Measurements from ENCODE around the gene CMIP.

CMIP gene

DNA sequence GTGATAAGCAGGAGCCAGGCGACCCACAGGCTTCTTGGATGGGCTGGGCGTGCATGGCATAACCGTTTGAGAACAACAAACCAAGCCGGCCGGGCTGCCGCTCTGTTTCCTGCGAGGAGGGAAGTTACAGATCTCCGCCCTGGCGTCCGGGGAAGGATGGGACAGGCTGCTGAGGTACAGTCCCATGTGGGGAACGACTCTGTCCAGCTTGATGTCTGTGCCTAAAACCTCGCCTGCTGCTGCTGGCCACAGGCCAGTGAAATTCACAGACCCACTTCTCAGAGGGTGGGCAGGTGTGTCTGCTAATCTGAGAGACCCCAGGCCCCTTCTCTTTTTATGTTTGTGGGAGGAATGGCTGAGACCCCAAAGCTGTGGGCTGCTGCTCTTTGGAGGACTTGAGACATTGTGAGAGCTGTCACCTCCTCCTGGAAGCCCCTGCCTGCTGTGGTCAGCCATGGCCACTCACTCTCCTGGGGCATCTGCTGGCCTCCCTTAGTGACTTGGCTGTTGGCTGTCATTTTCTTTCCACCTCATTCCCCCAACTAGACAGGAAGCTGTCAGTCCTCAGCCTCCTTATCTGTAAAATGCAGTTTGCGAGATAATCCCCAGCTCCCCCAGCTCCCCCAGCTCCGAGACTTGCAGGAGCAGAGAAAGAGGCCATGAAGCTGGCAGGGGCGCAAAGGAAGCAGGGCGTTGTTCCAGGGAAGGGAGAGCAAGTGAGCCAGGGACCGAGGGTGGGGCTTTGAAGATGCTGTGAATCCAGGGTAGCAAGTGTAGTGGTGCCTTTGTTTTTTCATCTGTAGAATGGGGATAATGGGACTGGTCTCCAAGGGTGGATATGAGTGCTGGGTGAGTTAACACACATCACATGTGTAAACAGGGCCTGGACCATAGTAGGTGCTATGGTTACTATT lies 51.0 kb downstream of the CMIP start:
- no peak for DNase-seq (ENCODE audit: low read depth)

DNA sequence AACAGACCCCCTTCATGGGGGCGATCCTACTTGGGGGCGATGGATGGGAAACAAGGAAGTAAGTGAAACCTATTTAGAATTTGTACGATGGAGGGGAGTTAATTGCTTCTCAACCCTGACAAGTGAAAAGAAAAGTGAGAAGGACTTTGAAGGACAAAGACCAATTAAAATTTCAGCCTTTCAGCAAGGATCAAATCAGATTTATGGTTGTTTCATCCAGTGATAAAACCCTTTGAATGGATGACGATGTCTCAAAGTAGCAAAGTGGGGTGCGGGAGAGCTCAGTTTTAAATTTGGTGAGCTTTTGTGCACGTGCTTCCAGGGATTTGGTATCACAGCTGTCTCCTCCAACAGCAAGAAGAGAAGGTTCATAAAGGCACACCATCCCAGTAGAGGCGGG lies 51.7 kb downstream of the CMIP start:
- no peak for DNase-seq (ENCODE audit: low read depth)

DNA sequence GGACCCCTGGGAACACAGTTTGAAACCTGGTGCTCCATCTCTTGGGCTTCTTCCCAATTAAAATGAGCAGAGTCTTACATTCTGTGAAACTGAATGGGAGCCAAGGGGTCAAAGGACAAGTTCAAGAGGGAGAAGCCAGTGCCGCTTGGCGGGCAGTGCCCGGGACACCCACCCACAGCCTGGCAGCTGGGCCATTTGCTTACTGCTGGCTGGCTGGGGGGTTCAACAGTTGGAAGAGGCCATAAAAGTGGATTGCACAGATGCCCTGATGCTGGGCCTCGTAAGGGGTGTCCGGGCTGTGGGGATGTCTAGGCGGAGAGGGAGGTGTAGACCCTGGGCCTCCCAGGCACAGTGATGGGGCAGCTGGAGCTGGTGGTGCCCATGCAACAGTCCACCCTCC lies 52.1 kb downstream of the CMIP start:
- no peak for DNase-seq (ENCODE audit: low read depth)

DNA sequence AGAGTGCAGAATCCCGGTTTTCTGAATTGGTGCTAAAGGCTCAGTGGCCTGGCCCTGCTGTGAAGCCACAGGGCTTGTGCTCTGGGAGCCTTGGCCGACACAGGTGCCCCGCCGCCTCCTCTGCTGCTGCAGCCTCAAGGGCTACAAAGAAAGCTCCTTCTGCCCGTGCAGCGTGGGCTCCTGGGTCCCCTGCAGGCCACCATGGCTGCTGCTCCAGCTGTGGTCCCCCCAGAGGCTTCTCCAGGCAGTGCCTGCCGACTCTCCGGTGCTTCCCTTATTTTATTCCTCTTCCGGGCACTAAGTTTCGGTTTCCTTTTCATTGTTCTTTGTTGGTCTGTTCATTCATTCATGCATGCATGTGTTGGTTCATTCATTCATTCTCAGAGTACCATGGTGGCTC lies 53.1 kb downstream of the CMIP start:
- DNase-seq (ENCODE audit: low read depth), result no peak

DNA sequence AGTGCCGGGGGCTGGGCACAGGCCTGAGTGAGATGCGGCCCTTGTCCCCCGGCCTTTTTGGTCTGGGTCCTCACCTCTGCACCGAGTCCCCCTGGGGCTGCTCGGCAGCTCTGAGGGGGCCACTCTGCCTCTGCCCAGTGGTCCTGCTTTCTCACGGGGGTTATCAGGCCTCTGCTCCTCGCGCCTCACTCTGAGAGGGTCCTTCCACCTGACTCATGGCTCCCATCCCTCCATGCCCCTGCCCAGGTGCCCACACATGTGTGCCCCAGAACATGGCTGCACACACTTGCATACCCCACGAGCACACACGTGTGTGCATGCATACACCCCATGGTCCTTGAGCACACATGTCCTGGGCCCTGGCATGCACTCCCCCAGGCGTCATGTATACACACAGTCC lies 53.7 kb downstream of the CMIP start:
- no peak for DNase-seq (ENCODE audit: low read depth)

DNA sequence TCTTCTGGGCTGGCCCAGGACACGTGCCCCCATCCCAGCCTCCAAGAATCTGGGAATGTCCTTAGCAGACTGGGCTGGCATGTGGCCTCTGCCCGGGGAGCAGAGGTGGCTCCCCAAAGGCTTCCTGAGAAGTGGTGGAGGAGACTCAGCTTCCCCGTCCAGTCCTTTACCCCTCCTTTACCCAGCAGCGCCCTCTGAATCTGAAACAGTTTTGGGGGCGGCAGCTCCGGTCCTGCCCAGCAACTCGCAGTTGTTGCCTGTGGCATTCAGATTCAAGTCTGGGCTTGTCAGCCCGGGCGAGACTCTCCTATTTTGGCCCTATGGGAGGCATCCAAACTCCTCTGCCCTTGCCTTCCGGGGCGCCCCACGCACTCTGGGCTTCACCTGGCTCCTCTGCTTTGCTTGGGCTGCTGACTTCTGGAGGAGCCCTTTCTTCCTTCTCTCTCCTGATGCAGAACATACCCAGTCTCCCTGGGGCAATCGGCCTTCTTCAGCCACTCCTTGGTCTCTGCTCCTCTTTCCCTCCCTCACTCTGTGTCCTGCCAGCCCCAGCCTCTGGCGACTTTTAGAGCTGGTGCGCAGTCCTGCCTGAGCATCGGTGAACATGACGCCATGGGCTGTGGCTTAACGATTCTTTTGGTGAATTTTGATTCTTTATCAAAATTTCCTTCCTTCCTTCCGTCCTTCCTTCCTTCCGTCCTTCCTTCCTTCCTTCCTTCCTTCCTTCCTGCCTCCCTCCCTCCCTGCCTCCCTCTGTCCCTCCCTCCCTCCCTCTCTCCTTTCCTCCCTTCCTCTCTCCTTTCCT lies 55.2 kb downstream of the CMIP start:
- DNase-seq (ENCODE audit: low read depth), result no peak

DNA sequence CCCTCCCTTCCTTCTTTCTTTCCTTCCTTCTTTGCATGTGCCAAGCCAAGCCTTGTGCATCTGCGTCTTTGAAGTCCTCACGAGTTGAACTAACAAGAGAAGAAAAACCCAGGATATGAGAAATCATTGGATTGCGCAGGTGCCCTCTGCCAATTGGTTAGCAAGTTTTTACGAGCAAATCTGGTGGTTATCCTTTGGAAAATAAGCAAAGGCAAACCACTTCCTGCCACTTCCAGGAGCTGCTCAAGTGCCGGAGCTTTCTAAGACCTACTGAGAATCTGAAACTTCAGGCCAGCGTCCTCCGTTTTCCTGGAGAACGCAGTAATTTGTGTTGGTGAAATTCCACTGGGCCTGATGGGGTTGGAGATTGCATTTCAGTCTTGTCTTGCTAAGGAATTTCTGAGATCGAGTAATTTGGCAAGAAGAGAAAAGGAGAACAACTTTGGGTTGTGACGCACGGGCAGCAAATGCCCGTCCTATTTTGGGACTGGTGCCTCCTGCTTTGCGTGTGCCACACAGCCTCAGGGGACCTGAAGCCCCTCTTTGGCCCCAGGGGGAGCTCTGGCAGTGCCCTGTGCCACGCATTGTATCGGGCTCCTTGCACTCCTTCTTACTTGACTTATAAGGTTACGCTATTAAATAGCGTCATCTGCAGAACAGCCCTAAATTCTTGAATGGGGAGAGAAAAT lies 56.4 kb downstream of the CMIP start:
- DNase-seq (ENCODE audit: low read depth), result no peak

DNA sequence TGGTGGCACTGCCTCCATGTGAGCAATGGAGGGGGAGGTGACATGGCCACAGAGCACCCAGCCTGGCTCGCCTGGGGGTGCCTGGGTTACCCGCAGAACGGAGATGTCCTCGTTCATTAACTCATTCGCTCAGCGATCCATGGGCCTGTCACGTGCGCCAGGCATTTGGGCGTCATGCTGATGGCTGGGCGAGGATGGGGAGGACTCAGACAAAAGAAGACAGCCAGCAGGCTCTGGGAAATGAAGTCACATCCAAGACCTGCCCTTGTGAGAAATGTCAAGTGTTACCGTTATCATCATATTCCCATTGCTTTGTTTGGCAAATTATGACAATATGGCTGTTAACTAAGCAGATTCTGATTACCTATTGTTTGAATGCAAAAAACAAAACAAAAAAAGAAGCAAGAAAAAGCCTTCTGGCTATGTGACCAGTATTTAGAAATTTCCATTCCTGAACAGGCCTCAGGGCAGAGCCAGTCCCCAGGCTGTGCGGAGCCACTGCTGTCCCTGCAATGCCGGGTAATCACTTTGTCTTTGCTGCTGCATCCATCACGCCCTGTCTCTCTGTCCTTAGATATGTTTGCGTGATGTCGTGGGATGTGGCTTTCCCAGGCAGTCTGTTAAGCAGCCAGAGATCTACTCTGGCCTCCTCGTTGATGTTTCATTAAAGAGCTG lies 57.9 kb downstream of the CMIP start:
- no peak for DNase-seq (ENCODE audit: low read depth)

DNA sequence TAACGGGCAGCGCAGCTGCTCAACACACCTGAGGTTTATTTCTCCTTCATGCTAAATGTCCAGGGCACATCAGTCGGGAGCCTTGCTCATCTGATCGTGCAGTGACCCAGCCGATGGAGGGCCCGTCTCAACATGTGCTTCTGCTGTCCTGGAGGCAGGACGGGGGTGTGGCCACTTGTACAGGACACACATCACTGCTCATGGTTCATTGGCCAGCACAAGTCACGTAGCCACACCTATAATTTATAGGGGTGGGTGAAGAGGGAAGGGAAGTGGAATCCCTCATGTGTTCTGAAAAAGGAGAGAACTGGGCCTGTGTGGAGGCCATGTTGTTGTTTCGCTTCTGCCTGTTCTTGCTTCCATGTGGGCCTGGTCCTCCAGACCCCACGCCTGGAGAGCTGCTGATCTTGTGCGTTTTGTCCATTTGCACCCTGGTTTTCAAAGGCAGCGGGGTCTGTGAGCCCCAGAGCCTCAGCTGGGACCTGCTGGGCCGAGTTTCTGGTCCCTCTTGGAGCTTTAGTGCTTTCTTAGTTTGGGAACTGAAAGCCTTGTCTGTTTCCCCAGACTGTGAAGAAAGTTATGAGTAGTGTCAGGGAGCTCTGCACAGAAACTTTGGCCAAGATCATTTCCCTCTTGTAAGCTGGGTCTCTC lies 60.5 kb downstream of the CMIP start:
- no peak for DNase-seq (ENCODE audit: low read depth)

DNA sequence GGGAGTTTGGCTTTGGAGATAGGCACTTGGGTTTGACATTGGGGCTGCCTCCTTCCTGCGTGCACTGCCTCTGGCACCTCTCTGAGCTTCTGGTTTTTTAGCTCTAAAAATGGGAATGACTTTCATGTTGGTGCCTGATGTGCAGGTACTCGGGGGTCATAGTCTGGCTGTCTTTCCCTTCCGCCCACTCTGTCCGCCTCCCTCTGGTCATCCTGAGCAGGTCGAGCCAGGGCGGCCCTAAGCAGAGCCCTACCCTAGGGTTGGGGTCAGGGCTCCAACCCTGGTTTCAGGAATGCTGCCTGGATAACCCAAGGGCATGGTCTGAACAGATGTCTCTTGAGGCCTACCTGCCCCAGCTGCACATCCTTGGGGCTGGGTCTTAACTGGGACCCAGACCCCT lies 64.8 kb downstream of the CMIP start:
- no peak for DNase-seq (ENCODE audit: low read depth)

DNA sequence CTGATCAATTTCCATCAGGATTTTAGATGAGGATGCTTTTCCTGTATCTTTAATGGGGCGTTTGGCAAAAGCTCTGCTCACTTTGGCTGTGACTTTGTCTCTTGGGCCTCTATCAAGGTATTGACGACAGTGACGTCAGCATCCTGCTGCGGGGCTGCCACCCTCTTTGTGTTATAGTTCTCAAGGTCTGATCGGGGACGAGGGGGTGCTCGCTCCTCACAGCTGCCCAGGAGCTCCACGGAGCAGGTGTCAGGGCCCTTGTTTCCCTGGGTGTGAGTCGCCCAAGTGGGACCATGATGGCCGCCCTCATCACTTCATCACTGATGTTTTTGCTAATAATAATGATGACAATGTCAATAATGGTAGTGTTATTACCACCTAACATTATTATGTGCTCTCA lies 65.4 kb downstream of the CMIP start:
- no peak for DNase-seq (ENCODE audit: low read depth)

DNA sequence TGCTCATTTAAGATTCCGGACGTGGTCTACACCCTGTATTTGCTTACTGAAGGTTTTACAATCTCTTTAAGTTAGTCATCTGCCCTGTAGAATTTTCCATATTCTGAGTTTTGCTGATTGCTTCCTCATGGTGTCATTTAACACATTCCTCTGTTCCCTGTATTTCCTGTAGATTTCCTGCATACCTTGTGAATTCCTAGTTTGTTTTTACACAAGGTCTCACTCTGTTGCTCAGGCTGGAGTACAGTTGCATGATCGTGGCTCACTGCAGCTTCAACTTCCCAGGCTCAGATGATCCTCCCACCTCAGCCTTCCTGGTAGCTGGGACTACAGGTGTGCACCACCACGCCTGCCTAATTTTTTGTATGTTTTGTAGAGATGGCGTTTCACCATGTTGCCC lies 66.8 kb downstream of the CMIP start:
- DNase-seq (ENCODE audit: low read depth), result no peak

DNA sequence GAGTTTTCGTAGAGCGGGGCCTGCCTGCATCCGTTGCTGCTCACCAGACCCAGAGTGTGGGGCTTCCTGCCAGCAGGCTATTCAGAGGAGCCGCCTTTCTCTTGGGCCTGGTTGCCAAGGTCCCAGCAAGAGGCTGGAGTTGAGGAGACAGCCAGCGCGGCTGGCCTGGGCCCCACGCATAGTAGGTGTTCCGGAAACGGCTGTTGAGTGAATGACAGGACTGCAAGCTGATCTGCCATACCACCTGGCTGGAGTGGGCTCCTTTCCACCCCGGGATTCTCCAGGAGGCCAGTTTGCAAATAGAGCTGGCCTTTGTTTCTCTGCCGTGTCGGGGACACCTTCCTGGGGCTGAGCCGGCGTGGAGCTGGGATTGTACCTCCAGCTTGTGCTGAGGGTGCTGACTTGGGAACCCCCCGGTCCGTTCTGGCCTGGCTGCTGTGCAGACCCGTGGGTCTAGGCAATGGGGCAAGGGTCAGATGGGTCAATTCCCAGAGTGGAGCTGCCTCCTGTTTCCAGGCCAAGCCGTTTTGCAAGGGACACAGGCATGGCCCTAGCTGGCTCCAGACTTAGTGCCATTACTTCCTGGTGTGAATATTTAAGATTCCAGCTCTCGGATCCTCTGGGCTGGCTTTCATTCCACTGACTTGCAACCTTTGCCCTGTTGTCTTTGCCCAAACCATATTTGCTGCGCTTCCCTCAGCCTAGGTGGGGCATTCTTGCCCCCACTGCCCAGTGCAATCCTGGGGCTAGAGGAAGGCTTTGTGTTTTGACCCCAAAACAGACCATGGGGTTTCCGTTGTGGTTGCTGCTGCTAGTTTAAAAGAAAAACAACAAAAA lies 68.8 kb downstream of the CMIP start:
- no peak for DNase-seq (ENCODE audit: low read depth)

DNA sequence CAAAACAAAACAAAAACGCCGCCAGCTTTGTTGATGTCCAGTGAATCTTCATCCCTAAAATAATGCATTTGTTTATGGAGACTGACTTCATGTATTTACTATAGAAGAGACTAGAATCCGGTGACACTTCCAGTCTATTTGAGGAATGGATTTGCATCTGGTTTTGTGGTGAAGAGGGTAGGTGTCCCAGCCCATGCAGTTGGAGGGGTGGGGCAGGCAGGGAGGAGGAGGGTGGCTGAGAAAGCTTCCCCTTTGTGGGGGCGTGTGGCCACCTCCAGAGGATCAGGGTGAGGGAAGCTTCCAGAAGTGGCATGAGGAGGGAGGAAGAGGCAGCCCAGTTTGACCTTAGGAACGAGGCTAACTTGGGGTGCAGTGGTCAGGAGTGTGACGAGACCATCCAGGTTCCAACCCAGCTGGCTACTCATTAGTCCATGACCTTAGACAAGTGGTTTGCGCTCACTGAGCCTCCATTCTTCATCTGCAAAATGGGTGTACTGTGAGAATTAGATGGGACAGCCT lies 69.5 kb downstream of the CMIP start:
- DNase-seq (ENCODE audit: low read depth), result no peak

DNA sequence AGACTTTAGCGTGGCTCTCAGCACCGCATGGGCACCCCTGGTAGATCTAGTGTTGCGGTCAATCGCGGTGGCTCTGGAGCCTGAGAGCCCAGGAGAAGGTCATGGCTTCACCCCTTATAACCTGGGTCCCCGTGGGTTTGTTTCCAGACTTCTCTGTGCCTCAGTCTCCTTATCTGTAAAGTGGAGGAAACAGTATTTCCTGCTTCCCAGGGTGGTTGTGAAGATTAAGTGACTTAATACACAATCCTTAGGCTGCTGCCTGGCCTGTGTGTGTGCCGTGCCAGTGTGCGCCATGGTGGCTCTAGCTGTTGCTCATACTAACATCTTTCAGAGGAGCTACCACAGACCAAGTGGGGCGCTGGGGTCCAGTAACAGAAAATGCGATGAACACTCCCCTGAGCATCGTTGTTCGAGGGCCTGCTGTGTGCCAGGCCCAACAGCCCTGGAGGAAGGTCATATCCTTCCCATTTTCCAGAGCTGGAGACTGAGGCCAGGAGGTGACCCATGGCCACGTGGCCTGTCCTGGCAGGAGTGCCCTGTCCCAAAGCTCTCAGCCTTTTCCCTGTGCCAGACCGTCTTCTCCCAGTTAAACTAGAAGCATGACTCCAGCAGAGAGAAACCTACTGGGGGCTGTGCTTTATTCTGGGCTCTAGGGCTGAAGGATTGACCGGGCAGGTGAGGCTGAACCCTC lies 70.1 kb downstream of the CMIP start:
- DNase-seq (ENCODE audit: low read depth), result no peak

DNA sequence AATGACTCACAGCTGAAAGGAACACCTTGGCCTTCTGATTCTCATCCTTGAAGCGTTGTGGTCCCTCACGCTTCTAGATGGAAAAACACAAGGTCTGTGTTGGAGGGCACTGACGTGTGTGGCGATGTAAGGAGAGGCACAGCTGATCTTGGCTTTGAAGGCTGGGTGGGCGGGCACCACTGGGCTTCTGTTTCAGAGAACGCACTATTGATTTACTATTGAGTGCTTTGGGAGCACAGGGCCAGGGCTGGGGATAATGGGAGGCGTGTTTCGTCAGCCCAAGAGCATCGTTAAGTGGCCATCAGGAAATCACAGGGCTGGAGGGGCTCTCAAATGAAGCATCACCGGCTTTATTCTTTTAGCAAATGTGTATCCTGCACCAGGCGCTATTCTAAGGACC lies 70.7 kb downstream of the CMIP start:
- no peak for DNase-seq (ENCODE audit: low read depth)

DNA sequence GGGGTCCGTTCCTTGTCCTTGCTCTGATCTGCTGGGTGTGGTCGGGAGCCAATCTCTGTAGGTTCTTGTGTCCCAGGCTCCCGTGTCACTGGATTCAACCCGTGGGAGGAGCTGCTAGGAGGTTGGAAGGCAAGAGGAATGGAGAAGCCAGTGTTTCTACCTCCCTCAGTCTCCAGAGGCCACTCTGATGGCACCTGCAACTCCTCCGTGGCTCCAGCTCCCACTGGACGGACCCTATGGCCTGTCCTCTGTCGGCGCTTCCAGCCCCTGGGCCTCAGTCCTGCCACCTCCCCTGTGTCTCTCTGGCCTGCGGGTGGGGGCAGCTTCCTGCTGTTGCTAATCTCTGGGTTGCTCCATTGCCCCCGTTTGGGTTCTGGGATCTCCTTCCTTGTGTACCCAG lies 71.1 kb downstream of the CMIP start:
- DNase-seq (ENCODE audit: low read depth), result no peak

DNA sequence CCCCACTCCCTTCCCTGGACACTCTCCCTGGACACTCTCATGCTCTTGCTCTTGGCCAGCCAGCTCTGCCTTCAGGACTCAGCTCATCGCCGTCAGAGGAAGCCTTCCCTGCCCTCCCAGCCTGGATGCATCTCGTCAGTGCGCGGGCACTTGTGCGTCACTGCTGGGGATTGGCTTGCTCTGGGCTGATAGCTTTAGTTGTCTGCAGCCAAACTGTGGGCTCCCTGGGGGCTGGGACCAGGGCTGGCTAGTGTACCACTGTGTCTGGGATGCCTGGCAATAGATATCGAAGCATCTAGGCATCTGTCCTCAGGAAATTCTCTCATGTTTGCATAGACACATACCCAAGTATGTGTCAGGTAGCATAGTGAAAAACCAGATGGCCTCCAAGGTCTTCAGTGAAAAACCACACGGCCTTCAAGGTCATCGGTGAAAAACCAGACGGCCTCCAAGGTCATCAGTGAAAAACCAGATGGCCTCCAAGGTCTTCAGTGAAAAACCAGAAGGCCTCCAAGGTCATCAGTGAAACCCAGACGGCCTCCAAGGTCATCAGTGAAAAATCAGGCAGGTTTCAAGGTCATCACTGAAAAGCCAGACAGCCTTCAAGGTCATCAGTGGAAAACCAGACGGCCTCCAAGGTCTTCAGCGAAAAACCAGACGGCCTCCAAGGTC lies 72.0 kb downstream of the CMIP start:
- no peak for DNase-seq (ENCODE audit: low read depth)

DNA sequence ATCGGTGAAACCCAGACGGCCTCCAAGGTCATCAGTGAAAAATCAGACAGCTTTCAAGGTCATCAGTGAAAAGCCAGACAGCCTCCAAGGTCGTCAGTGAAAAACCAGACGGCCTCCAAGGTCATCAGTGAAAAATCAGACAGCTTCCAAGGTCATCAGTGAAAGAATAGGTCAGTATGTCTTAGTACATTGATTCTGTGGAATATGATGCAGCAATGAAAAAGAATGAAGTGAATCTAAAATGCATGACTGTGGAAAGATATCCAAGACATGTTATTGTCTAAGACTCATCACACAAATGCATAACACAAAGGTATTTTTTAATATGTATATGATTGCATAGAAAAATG lies 72.5 kb downstream of the CMIP start:
- no peak for DNase-seq (ENCODE audit: low read depth)

Data from activated T-helper 1 cell treated with Interleukin-2 at 50 U/mL for 16 hours (primary cell).